ENCODE measurements around the gene JAG1.

Gene JAG1

DNA sequence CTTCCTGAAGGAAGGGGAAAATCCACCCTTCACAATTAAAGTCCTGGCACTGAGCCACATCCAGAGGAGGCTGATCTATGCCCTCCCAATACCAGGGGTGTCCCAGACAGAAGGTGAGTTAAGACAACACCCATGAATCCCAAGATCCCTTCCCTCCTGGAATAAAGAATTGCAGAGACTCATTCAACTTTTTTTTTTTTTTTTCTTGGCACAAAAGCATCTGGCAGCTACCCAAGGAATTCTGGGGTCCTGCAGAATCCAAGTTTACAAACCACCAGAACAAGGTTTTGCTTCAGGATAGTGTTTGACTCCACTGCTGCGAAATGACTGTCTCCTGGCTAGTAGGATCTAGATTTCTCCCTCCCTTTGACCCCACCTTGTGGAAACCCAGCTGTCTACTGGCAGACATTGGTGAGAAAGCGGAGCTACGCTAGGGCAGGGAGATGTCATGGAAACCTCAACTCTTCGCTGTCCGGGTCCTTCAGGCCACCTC, 37.4 kb downstream of the JAG1 start:
- Histone ChIP-seq H3K36me3 (ENCODE audit: insufficient read depth, insufficient read length, low read length) (peaks cover 45% of the 10 kb centered on the region), H3K9ac (ENCODE audit: insufficient read length, low read depth) (no peak overlapping the region), H3K9me3 (ENCODE audit: insufficient read depth, low read length) (no peaks in the 10 kb centered on the region), H3K4me1 (ENCODE audit: insufficient read depth, insufficient read length) (peaks cover 6% of the 10 kb centered on the region), H3K4me3 (ENCODE audit: insufficient read length, low read depth) (no peak overlapping the region), H3K27me3 (ENCODE audit: insufficient read depth, insufficient read length) (no peaks in the 10 kb centered on the region)
- TF ChIP-seq SUZ12 (IDR thresholded peaks at IDR 0.05; ENCODE audit: extremely low read depth, insufficient read depth, insufficient read length) (no peak), ZNF274 (IDR thresholded peaks at IDR 0.05; ENCODE audit: low read depth, low read length) (no peak), YY1 (IDR thresholded peaks at IDR 0.05; ENCODE audit: insufficient read depth, insufficient read length) (no peak)
- no peak for DNase-seq (ENCODE audit: low read depth, low spot score)

DNA sequence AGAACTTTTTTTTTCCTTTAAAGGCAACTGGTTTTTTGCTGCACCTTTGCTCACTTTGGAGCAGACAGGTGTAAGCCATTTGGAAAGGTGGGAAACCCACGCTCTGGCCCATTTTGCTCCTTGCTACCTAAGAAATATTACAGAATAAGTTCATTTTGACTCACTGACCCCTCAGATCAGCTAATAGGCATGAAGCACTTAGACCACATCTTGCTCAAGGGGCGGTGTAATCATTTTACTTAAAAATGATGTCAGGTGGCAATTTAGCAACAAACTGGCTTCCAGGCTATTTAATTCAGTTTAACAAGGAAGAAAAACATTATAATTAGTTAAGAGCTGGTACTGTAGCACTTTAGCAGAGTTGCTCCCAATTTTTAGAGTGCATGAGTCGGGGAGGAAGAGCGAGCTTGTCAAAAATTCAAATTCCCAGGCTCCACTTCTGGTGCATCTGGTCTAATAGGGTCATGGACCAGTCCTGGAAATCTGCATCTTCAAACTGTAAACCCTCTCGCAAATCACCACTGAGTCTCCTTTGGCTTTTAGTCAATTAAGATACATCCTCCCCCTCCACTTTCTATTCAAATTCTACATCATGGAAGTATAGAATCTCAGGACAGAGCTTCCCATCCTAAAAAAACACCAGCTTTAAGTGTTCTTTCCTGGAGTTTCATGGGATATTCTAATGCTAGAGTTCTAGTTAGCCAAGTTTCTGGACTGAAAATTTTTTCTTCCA, 38.2 kb downstream of the JAG1 start:
- no peak for DNase-seq (ENCODE audit: low read depth, low spot score)
- Histone ChIP-seq H3K36me3 (ENCODE audit: insufficient read depth, insufficient read length, low read length) (peaks cover 37% of the 10 kb centered on the region), H3K4me3 (ENCODE audit: insufficient read length, low read depth) (no peak overlapping the region), H3K9me3 (ENCODE audit: insufficient read depth, low read length) (no peaks in the 10 kb centered on the region), H3K9ac (ENCODE audit: insufficient read length, low read depth) (no peak overlapping the region), H3K27me3 (ENCODE audit: insufficient read depth, insufficient read length) (no peaks in the 10 kb centered on the region), H3K4me1 (ENCODE audit: insufficient read depth, insufficient read length) (peaks cover 6% of the 10 kb centered on the region)
- TF ChIP-seq SUZ12 (IDR thresholded peaks at IDR 0.05; ENCODE audit: extremely low read depth, insufficient read depth, insufficient read length) (no peak), YY1 (IDR thresholded peaks at IDR 0.05; ENCODE audit: insufficient read depth, insufficient read length) (no peak), ZNF274 (IDR thresholded peaks at IDR 0.05; ENCODE audit: low read depth, low read length) (no peak)

DNA sequence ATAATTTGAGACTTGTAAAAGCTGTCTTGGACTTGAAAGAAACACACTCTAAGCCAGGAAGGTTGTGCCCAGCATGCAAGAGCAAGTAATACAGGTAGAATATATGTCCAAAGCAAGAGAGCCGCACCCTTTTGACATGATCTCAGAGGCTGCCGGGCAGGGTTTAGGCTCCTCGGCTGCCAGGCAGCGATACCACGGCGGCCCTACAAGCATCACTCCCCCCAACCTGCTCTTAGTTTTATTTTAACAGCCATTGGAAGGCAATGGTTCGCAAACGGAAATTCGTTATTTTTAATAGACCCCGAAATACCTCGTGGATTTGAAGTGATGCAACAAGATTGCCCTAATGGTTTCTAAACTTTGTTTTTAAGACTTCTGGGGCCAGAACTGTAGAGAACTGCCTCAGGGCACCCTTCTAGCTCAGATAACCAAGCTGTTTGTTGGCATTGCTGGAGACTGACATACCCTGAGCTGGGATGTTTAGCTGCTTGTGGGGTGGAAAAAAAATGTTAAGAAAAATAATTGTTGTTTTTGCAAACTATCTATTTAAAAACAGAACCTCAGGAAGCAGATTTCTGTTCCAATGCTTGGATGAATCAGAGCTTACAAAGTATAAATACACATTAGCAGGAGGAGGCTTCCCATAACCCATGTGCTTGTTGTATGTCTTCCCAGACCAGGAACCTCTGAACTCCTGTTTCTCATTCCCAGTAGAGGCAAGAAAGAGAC, 39.0 kb downstream of the JAG1 start:
- no peak overlapping the region for H3K4me3 ChIP-seq (ENCODE audit: insufficient read length, low read depth)
- H3K36me3 ChIP-seq (ENCODE audit: insufficient read depth, insufficient read length, low read length) = peaks cover 29% of the 10 kb centered on the region
- no peaks in the 10 kb centered on the region for H3K9me3 ChIP-seq (ENCODE audit: insufficient read depth, low read length)
- peaks cover 6% of the 10 kb centered on the region for H3K4me1 ChIP-seq (ENCODE audit: insufficient read depth, insufficient read length)
- H3K9ac ChIP-seq (ENCODE audit: insufficient read length, low read depth) = no peak overlapping the region
- no peak for DNase-seq (ENCODE audit: low read depth, low spot score)
- H3K27me3 ChIP-seq (ENCODE audit: insufficient read depth, insufficient read length) = no peaks in the 10 kb centered on the region
- no peak for TF ChIP-seq ZNF274 (IDR thresholded peaks at IDR 0.05; ENCODE audit: low read depth, low read length)
- TF ChIP-seq SUZ12 (IDR thresholded peaks at IDR 0.05; ENCODE audit: extremely low read depth, insufficient read depth, insufficient read length) = no peak
- no peak for TF ChIP-seq YY1 (IDR thresholded peaks at IDR 0.05; ENCODE audit: insufficient read depth, insufficient read length)

DNA sequence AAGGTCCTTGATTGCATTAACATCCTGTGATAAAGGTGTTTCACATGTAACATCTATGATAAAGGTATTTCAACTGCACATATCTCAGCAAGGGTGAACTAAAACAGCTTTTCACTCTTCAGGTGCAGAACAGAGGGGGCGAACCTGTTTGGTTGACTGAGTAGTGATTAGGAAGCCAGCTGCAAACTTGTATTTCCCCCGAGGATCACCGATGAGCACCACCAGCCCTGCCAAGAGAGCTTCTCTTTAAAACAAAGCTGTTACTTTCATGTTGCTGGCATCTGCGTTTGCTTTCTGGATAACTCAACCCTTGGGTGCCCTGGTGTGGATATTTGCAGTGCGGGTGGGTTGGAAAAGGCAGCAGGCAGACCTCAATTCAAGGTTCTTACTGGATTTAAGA, 39.6 kb downstream of the JAG1 start:
- no peaks in the 10 kb centered on the region for H3K27me3 ChIP-seq (ENCODE audit: insufficient read depth, insufficient read length)
- H3K9me3 ChIP-seq (ENCODE audit: insufficient read depth, low read length) = no peaks in the 10 kb centered on the region
- no peak overlapping the region for H3K9ac ChIP-seq (ENCODE audit: insufficient read length, low read depth)
- no peak overlapping the region for H3K4me3 ChIP-seq (ENCODE audit: insufficient read length, low read depth)
- DNase-seq (ENCODE audit: low read depth, low spot score) = no peak
- TF ChIP-seq ZNF274 (IDR thresholded peaks at IDR 0.05; ENCODE audit: low read depth, low read length) (no peak), SUZ12 (IDR thresholded peaks at IDR 0.05; ENCODE audit: extremely low read depth, insufficient read depth, insufficient read length) (no peak), YY1 (IDR thresholded peaks at IDR 0.05; ENCODE audit: insufficient read depth, insufficient read length) (no peak)
- peaks cover 23% of the 10 kb centered on the region for H3K36me3 ChIP-seq (ENCODE audit: insufficient read depth, insufficient read length, low read length)
- H3K4me1 ChIP-seq (ENCODE audit: insufficient read depth, insufficient read length) = peaks cover 6% of the 10 kb centered on the region

DNA sequence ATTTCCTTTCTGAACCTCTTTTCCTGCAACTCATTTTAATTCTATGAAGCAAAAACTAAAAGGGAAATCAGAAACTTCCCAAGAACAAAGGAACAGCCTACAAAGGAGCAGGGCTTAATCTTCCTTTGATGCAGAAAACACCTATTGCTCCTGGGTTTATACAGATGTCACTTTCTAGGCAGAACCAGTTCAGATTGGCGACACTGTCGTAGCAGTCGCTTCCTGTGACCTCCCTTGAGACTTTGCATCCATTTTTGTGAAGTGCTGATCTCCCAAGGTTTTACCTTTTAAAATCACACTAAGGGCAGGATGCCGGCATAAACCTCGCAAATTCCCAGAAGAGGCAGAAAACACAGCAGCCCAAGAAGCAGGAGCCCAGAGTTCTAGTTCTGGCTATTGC, 40.1 kb downstream of the JAG1 start:
- no peaks in the 10 kb centered on the region for H3K27me3 ChIP-seq (ENCODE audit: insufficient read depth, insufficient read length)
- H3K36me3 ChIP-seq (ENCODE audit: insufficient read depth, insufficient read length, low read length) = peaks cover 19% of the 10 kb centered on the region
- no peak overlapping the region for H3K9ac ChIP-seq (ENCODE audit: insufficient read length, low read depth)
- TF ChIP-seq SUZ12 (IDR thresholded peaks at IDR 0.05; ENCODE audit: extremely low read depth, insufficient read depth, insufficient read length) (no peak), YY1 (IDR thresholded peaks at IDR 0.05; ENCODE audit: insufficient read depth, insufficient read length) (no peak), ZNF274 (IDR thresholded peaks at IDR 0.05; ENCODE audit: low read depth, low read length) (no peak)
- DNase-seq (ENCODE audit: low read depth, low spot score) = no peak
- H3K4me3 ChIP-seq (ENCODE audit: insufficient read length, low read depth) = no peak overlapping the region
- no peaks in the 10 kb centered on the region for H3K9me3 ChIP-seq (ENCODE audit: insufficient read depth, low read length)
- H3K4me1 ChIP-seq (ENCODE audit: insufficient read depth, insufficient read length) = peaks cover 6% of the 10 kb centered on the region

DNA sequence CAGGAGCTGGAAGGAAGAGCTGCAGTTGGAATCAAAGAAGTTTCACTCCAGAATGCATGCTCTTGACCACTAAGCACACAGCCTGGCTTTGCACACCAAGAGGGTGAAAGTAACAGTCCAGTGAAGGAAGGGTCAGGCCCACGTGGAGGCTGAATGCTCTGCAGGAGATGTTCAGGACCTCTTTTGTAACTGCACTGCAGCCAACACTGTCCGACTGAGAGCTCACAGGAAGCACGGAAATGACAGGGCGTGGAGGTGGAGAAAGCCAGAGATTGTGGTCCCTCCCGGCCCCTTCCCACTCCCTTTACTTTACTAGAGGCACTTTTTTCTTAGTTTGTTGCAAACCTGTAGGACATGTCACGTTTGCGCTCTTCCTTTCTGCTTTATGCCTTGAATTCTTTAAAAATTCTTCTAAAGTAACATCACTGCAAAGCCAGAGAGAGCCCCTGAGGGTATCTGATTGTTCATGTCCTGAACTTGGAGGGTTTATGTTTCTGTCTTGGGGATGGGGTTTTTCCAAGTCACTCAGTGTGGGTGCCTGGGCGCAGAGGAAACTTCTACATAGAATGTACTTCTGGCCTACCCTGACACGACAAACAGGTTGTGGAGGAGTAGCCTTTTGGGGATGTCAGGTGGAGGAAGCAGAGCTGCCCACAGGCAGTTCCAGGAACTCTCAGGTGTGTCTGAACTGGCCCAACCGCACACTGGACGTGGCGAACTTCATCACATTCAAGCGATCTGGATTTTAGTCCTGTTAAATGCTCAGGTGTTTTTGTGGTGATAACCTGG, 40.9 kb downstream of the JAG1 start:
- TF ChIP-seq SUZ12 (IDR thresholded peaks at IDR 0.05; ENCODE audit: extremely low read depth, insufficient read depth, insufficient read length) (no peak), ZNF274 (IDR thresholded peaks at IDR 0.05; ENCODE audit: low read depth, low read length) (no peak), YY1 (IDR thresholded peaks at IDR 0.05; ENCODE audit: insufficient read depth, insufficient read length) (no peak)
- H3K36me3 ChIP-seq (ENCODE audit: insufficient read depth, insufficient read length, low read length) = peaks cover 14% of the 10 kb centered on the region

More for the DNA sequence above, 40.9 kb downstream of the JAG1 start:
- no peak for DNase-seq (ENCODE audit: low read depth, low spot score)
- Histone ChIP-seq H3K9ac (ENCODE audit: insufficient read length, low read depth) (no peak overlapping the region), H3K27me3 (ENCODE audit: insufficient read depth, insufficient read length) (no peaks in the 10 kb centered on the region), H3K9me3 (ENCODE audit: insufficient read depth, low read length) (no peaks in the 10 kb centered on the region), H3K4me1 (ENCODE audit: insufficient read depth, insufficient read length) (peaks cover 6% of the 10 kb centered on the region), H3K4me3 (ENCODE audit: insufficient read length, low read depth) (no peak overlapping the region)

Data from NT2/D1 (cell line).